Neural cell (in vitro differentiated cells): Measurements from ENCODE around the gene RRAS2.

Experiments used
- CTCF ChIP-seq: fragments of 450-650 bp; IDR thresholded peaks from 2 replicates; pipeline ENCODE4 v1.5.1; 2014; ENCODE audit warnings: antibody characterized with exemption, mild to moderate bottlenecking, moderate library complexity; ENCODE audit not compliant: poor library complexity, severe bottlenecking
- EP300 ChIP-seq: fragments of 450-650 bp; conservative IDR thresholded peaks from 2 replicates; pipeline ENCODE4 v1.6.1; 2014; ENCODE audit warnings: antibody characterized with exemption, mild to moderate bottlenecking, moderate library complexity; ENCODE audit not compliant: poor library complexity, severe bottlenecking
- EZH2 ChIP-seq: fragments of 200-600, 300-800 bp; shearing (Covaris generic), sonication (generic); IDR thresholded peaks from 2 replicates; pipeline ENCODE4 v1.6.1; 2014; ENCODE audit warnings: antibody characterized with exemption, low read length, borderline replicate concordance, mild to moderate bottlenecking; ENCODE audit not compliant: insufficient read depth, poor library complexity, severe bottlenecking
- POLR2AphosphoS5 ChIP-seq: IDR thresholded peaks from 2 replicates; pipeline ENCODE4 v1.6.1; 2012
- TAF1 ChIP-seq: IDR thresholded peaks from 2 replicates; pipeline ENCODE4 v1.6.1; 2012; ENCODE audit warnings: low read depth

GRCh38 chr11:14364322-14364721 is 5.3 kb upstream of the RRAS2 start:
- TF ChIP-seq POLR2AphosphoS5: no peak
- TF ChIP-seq CTCF: no peak
- TF ChIP-seq EZH2: no peak
- no peak for TF ChIP-seq EP300
- no peak for TF ChIP-seq TAF1
